ENCODE data around the gene RCBTB1.

Gene RCBTB1

GRCh38 chr13:49580980-49581680 is 4.2 kb downstream of the RCBTB1 start:
- TF ChIP-seq POLR2AphosphoS5 (IDR thresholded peaks at IDR 0.05; ENCODE audit: low read depth, low read length) (no peak), SIN3A (IDR thresholded peaks at IDR 0.05; ENCODE audit: borderline replicate concordance, insufficient read depth, low read length) (no peak), FOXP2 (optimal IDR thresholded peaks at IDR 0.05; ENCODE audit: borderline replicate concordance, extremely low read depth, extremely low read length, insufficient read depth) (no peak)

- no peak for TF ChIP-seq REST (IDR thresholded peaks at IDR 0.05; ENCODE audit: insufficient read depth in 1 of 2, low read depth in 2 of 2, low read length in 2 of 2)
- no peak for TF ChIP-seq FOXP2 (optimal IDR thresholded peaks at IDR 0.05; ENCODE audit: borderline replicate concordance, extremely low read depth, extremely low read length, insufficient read depth)
- TF ChIP-seq SIN3A (IDR thresholded peaks at IDR 0.05; ENCODE audit: borderline replicate concordance, insufficient read depth, low read length) = no peak
- TF ChIP-seq TAF1 (IDR thresholded peaks at IDR 0.05; ENCODE audit: borderline replicate concordance, insufficient read depth, low read length) = no peak
- no peak for TF ChIP-seq POLR2AphosphoS5 (IDR thresholded peaks at IDR 0.05; ENCODE audit: low read depth, low read length)
These were observed 5.9 kb downstream of the RCBTB1 start for GRCh38 chr13:49579501-49579900.

- TF ChIP-seq REST (IDR thresholded peaks at IDR 0.05; ENCODE audit: insufficient read depth in 1 of 2, low read depth in 2 of 2, low read length in 2 of 2) (no peak), FOXP2 (optimal IDR thresholded peaks at IDR 0.05; ENCODE audit: borderline replicate concordance, extremely low read depth, extremely low read length, insufficient read depth) (no peak), SIN3A (IDR thresholded peaks at IDR 0.05; ENCODE audit: borderline replicate concordance, insufficient read depth, low read length) (no peak), POLR2AphosphoS5 (IDR thresholded peaks at IDR 0.05; ENCODE audit: low read depth, low read length) (no peak), TAF1 (IDR thresholded peaks at IDR 0.05; ENCODE audit: borderline replicate concordance, insufficient read depth, low read length) (no peak)
These were observed 13.8 kb downstream of the RCBTB1 start for GRCh38 chr13:49571299-49572240.

GRCh38 chr13:49569993-49570689 is 15.2 kb downstream of the RCBTB1 start:
- TF ChIP-seq TAF1 (IDR thresholded peaks at IDR 0.05; ENCODE audit: borderline replicate concordance, insufficient read depth, low read length) (no peak), REST (IDR thresholded peaks at IDR 0.05; ENCODE audit: insufficient read depth in 1 of 2, low read depth in 2 of 2, low read length in 2 of 2) (no peak), FOXP2 (optimal IDR thresholded peaks at IDR 0.05; ENCODE audit: borderline replicate concordance, extremely low read depth, extremely low read length, insufficient read depth) (no peak), SIN3A (IDR thresholded peaks at IDR 0.05; ENCODE audit: borderline replicate concordance, insufficient read depth, low read length) (no peak), POLR2AphosphoS5 (IDR thresholded peaks at IDR 0.05; ENCODE audit: low read depth, low read length) (no peak)

GRCh38 chr13:49567491-49567890 is 17.9 kb downstream of the RCBTB1 start:
- TF ChIP-seq TAF1 (IDR thresholded peaks at IDR 0.05; ENCODE audit: borderline replicate concordance, insufficient read depth, low read length) = no peak
- no peak for TF ChIP-seq REST (IDR thresholded peaks at IDR 0.05; ENCODE audit: insufficient read depth in 1 of 2, low read depth in 2 of 2, low read length in 2 of 2)
- no peak for TF ChIP-seq POLR2AphosphoS5 (IDR thresholded peaks at IDR 0.05; ENCODE audit: low read depth, low read length)
